ENCODE measurements around the gene RUVBL2. TPM values are rescaled to one million over a fixed set of nuclear protein-coding genes. Genes with fewer than 3 reads are reported as not detected.

RUVBL2 gene
- total and polyA plus RNA-seq, 8 donors: 17.0 to 44.9 (median 32.6) TPM

DNA sequence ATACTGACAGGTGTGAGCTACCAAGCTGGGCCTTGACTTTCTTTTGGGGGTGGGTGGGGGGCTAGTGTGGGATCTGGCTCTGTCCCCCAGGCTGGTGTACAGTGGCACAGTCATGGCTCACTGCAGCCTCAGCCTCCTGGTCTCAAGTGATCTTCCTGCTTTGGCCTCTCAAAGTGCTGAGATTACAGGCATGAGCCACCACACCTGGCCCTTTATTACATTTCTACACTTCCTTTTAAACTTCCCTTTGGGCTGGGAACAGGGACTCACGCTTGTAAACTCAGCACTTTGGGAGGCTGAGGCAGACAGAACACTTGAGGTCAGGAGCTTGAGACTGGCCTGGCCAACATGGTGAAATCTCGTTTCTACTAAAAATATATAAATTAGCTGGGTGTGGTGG lies 16.6 kb upstream of the RUVBL2 start:
- H3K27me3 ChIP-seq: no peaks in the 10 kb centered on the region
- no peaks in the 10 kb centered on the region for H3K4me1 ChIP-seq
- whole genome bisulfite sequencing, 2 donors: 76 to 78% methylated on average over 2 of the region's 2 CpGs
- FAIRE-seq (no peak), DNase-seq (no peak), ATAC-seq (no peak)
- H3K27ac ChIP-seq: no peak overlapping the region
- H3K36me3 ChIP-seq: no peaks in the 10 kb centered on the region
- intact Hi-C loops (cut with DNase I): no loop called here
- H3K9me3 ChIP-seq: no peaks in the 10 kb centered on the region
- H3K4me3 ChIP-seq: no peak overlapping the region
- TF ChIP-seq, protein P1, sequence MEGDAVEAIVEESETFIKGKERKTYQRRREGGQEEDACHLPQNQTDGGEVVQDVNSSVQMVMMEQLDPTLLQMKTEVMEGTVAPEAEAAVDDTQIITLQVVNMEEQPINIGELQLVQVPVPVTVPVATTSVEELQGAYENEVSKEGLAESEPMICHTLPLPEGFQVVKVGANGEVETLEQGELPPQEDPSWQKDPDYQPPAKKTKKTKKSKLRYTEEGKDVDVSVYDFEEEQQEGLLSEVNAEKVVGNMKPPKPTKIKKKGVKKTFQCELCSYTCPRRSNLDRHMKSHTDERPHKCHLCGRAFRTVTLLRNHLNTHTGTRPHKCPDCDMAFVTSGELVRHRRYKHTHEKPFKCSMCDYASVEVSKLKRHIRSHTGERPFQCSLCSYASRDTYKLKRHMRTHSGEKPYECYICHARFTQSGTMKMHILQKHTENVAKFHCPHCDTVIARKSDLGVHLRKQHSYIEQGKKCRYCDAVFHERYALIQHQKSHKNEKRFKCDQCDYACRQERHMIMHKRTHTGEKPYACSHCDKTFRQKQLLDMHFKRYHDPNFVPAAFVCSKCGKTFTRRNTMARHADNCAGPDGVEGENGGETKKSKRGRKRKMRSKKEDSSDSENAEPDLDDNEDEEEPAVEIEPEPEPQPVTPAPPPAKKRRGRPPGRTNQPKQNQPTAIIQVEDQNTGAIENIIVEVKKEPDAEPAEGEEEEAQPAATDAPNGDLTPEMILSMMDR (IDR thresholded peaks at IDR 0.05): no peak

DNA sequence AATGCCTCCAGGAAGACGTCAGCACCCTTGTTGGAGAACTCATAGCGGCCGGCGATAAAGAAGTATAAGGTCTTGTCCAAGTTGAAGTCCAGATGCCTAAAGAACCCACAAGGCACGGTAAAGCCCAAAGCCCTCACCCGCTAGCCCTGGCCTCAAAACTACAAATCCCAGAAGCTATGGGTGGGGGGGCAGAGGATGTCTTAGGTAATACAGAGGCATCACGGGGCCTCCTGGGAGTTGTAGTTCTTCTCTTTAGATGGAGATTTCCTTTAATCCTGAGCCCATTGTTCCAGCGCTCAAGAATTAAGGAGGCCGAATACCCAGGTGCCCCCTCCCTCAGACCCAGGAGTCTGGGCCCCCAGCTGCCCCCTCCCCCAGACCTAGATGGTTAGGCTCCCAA lies 11.4 kb upstream of the RUVBL2 start:
- H3K27me3 ChIP-seq: no peaks in the 10 kb centered on the region
- peak in 1 of 4 donors; percentile 24 for ATAC-seq
- no peak for DNase-seq
- no peaks in the 10 kb centered on the region for H3K9me3 ChIP-seq
- no peak overlapping the region for H3K27ac ChIP-seq
- FAIRE-seq: no peak
- TF ChIP-seq, protein P1 (IDR thresholded peaks at IDR 0.05): no peak
- no peak overlapping the region for H3K4me3 ChIP-seq
- H3K4me1 ChIP-seq: no peaks in the 10 kb centered on the region
- 96% methylated on average over 9 of the region's 9 CpGs for WGBS, 2 donors
- H3K36me3 ChIP-seq: peaks cover 0 to 8% (median 0%) of the 10 kb centered on the region in 3 donors
- intact Hi-C loops (cut with DNase I): no loop called here

DNA sequence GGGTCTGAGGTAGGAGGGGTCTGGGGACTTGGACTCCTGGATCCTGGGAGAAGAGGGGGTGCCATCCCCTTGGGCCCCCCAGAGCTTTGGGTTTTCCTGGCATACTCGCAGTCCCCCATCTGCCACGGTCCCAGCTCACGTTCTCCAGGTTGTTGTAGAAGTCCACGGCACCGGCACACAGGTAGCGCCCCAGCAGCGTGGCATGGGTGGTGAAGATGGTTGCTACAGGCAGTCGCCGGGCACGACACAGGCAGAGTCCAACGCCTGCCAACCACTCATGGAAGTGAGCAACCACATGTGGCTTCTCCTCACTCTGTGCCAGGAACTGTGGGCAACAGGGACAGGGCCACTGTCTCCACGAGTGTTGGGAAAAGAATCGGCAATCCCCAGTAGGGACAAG lies 8.0 kb upstream of the RUVBL2 start:
- DNase-seq: no peak
- no peaks in the 10 kb centered on the region for H3K27me3 ChIP-seq
- TF ChIP-seq, protein P1 (IDR thresholded peaks at IDR 0.05): no peak
- peaks cover 0 to 8% (median 0%) of the 10 kb centered on the region in 3 donors for H3K36me3 ChIP-seq
- H3K27ac ChIP-seq: no peak overlapping the region
- H3K9me3 ChIP-seq: no peaks in the 10 kb centered on the region
- H3K4me1 ChIP-seq: no peaks in the 10 kb centered on the region
- 90 to 94% methylated on average over 13 of the region's 13 CpGs for WGBS, 2 donors
- no peak for ATAC-seq
- no peak overlapping the region for H3K4me3 ChIP-seq
- FAIRE-seq: no peak
- intact Hi-C loops (cut with DNase I): no loop called here

DNA sequence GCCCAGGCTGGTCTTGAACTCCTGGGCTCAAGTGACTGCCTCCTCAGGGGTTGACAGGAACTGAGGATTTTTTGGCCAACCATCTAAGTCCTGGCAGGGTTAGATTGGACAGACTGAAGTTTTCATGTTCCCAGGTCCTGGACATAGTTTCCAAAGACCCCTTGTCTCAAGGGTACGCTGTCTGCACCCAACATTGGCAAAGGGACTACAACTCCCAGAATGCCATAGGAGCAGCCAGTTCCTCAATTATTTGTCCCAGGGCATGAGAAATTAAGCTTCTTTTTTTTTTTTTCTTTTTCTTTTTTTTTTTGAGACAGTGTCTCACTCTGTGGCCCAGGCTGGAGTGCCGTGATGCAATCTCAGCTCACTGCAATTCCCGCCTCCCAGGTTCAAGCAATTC lies 7.5 kb upstream of the RUVBL2 start:
- intact Hi-C loops (cut with DNase I): no loop called here
- H3K27ac ChIP-seq: no peak overlapping the region
- H3K36me3 ChIP-seq: peaks cover 0 to 8% (median 0%) of the 10 kb centered on the region in 3 donors
- TF ChIP-seq, protein P1 (IDR thresholded peaks at IDR 0.05): no peak
- DNase-seq (no peak), FAIRE-seq (no peak), ATAC-seq (no peak)
- no peak overlapping the region for H3K4me3 ChIP-seq
- WGBS, 2 donors: 98% methylated on average over 3 of the region's 3 CpGs
- no peaks in the 10 kb centered on the region for H3K4me1 ChIP-seq
- H3K9me3 ChIP-seq: no peaks in the 10 kb centered on the region
- no peaks in the 10 kb centered on the region for H3K27me3 ChIP-seq

DNA sequence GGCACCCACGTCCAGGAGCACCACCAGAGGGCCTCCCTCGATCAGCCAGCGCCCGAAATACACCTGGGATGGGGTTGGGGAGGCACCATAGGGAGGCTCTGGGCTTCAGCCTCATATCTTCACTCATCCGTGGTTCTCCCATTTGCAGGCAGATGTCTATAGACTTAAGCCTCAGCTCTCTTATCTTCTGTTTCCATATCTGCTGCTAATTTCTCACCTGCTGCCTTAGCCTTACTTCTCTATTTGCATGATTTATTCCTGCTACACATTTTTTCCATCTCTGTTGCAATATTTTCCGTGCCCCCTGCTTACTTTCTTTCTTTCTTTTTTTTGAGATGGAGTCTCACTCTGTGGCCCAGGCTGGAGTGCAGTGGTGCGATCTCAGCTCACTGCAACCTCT lies 6.4 kb upstream of the RUVBL2 start:
- TF ChIP-seq, protein P1 (IDR thresholded peaks at IDR 0.05): no peak
- H3K4me1 ChIP-seq: peaks cover 0 to 7% (median 0%) of the 10 kb centered on the region in 3 donors
- H3K36me3 ChIP-seq: peaks cover 0 to 8% (median 0%) of the 10 kb centered on the region in 3 donors
- FAIRE-seq (no peak), DNase-seq (no peak), ATAC-seq (no peak)
- H3K9me3 ChIP-seq: no peaks in the 10 kb centered on the region
- intact Hi-C loops (cut with DNase I): no loop called here
- WGBS, 2 donors: 80 to 81% methylated on average over 7 of the region's 7 CpGs
- H3K27ac ChIP-seq: no peak overlapping the region
- H3K27me3 ChIP-seq: no peaks in the 10 kb centered on the region
- no peak overlapping the region for H3K4me3 ChIP-seq
